Lower leg skin (tissue), 4 donors: ENCODE data around the gene CST8. TPM values are rescaled to one million over a fixed set of nuclear protein-coding genes. Genes with fewer than 3 reads are reported as not detected.

Source experiments
- DNase-seq, 2 donors: peaks; one replicate each; pipeline ENCODE4 v3.0.0-alpha.2; 2019; ENCODE audit warnings: low spot score in 2 of 2
- H3K4me3 ChIP-seq: fragments of 200-600 bp; sonication (generic); 2 replicates; pipeline ENCODE4 v1.5.1; 2017; ENCODE audit warnings: mild to moderate bottlenecking, low read depth; ENCODE audit not compliant: poor library complexity, severe bottlenecking
- POLR2A ChIP-seq, 2 donors: fragments of 450-650 bp; IDR thresholded peaks; one replicate each; pipeline ENCODE4 v1.6.1; 2016 to 2017; ENCODE audit warnings: antibody characterized with exemption in 2 of 2, mild to moderate bottlenecking in 1 of 2, moderate library complexity in 1 of 2
- WGBS, 2 donors: methylation state at CpG; one replicate each; pipeline ENCODE4 v1.1.5; 2018; 5-methylcytosine and 5-hydroxymethylcytosine counted together
- intact Hi-C: fragments of 100-400 bp; cut with DNase I; formaldehyde crosslinking; loops from one replicate; pipeline ENCODE4 v1.15.0; 2023; ENCODE audit warnings: low total_unique reads
- total RNA-seq, 4 donors: library from RNA; depleted of rRNA; stranded (reverse); fragments of >200 nt; gene quantifications; one replicate each; pipeline ENCODE4 v1.1.0, GENCODE V29; 2016
- TF ChIP-seq, protein P1 (sequence below), 3 donors: fragments of 450-650 bp; IDR thresholded peaks; one replicate each; pipeline ENCODE4 v1.5.1; 2016; ENCODE audit warnings: antibody characterized with exemption in 3 of 3, mild to moderate bottlenecking in 3 of 3, moderate library complexity in 2 of 3

The CST8 gene
- total RNA-seq, 4 donors from 2014 or later: not detected

- TF ChIP-seq, protein P1, sequence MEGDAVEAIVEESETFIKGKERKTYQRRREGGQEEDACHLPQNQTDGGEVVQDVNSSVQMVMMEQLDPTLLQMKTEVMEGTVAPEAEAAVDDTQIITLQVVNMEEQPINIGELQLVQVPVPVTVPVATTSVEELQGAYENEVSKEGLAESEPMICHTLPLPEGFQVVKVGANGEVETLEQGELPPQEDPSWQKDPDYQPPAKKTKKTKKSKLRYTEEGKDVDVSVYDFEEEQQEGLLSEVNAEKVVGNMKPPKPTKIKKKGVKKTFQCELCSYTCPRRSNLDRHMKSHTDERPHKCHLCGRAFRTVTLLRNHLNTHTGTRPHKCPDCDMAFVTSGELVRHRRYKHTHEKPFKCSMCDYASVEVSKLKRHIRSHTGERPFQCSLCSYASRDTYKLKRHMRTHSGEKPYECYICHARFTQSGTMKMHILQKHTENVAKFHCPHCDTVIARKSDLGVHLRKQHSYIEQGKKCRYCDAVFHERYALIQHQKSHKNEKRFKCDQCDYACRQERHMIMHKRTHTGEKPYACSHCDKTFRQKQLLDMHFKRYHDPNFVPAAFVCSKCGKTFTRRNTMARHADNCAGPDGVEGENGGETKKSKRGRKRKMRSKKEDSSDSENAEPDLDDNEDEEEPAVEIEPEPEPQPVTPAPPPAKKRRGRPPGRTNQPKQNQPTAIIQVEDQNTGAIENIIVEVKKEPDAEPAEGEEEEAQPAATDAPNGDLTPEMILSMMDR (IDR thresholded peaks at IDR 0.05): no peak
- no peak for TF ChIP-seq POLR2A (IDR thresholded peaks at IDR 0.05)
- 69 to 84% methylated on average over 2 of the region's 2 CpGs for WGBS, 2 donors
- no peak for DNase-seq
- no peak overlapping the region for H3K4me3 ChIP-seq
- intact Hi-C loops: no loop called here
These were observed 50.9 kb downstream of the CST8 start for GRCh38 chr20:23541776-23542175.

GRCh38 chr20:23542801-23543200, 51.9 kb downstream of the CST8 start:
- no peak for DNase-seq
- TF ChIP-seq POLR2A (IDR thresholded peaks at IDR 0.05): no peak
- TF ChIP-seq, protein P1 (IDR thresholded peaks at IDR 0.05): no peak
- H3K4me3 ChIP-seq: no peak overlapping the region
- intact Hi-C loops: no loop called here
- 46 to 52% methylated on average over 5 of the region's 5 CpGs for WGBS, 2 donors

DNA sequence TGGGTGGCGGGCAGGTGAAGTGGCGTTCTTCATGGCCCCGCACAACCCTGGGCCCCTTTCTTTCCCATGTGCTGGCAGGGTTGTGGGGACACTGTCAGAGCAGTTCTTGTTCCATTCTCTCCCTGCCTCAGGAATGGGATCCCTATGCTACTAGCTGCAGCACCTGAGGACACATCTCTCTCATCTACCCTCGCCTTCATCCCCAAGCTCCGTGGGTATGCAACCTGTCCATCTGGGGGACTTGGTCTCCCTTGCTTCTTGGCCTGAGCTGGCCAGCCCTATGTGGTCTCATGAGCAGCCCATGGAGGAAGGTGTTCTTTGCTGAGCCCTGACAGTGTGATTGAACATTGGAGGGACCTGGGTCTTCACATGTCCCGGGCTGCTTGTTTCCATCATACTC, 53.2 kb downstream of the CST8 start:
- 86 to 97% methylated on average over 6 of the region's 6 CpGs for WGBS, 2 donors
- TF ChIP-seq, protein P1 (IDR thresholded peaks at IDR 0.05): no peak
- no peak for TF ChIP-seq POLR2A (IDR thresholded peaks at IDR 0.05)
- intact Hi-C loops: no loop called here

More for the DNA sequence above, 53.2 kb downstream of the CST8 start:
- peak in 1 of 2 donors; percentile 34 for DNase-seq
- no peak overlapping the region for H3K4me3 ChIP-seq

Other genes starting within 250 kb of the CST8 start
- 10 to 100 TPM; 29.2 to 40.2 (median 35.1) TPM for gene NXT1, start 140.3 kb upstream of the CST8 start, total RNA-seq
- 10 to 100 TPM in 3 of 4 donors, 1 to 10 TPM in 1; 4.4 to 15.1 (median 13.5) TPM for gene GZF1, start 128.9 kb upstream of the CST8 start, total RNA-seq
- 10 to 100 TPM in 3 of 4 donors, 1 to 10 TPM in 1; 7.9 to 12.4 (median 10.5) TPM for gene NAPB, start 69.6 kb upstream of the CST8 start, total RNA-seq
- gene CSTL1, start 51.4 kb upstream of the CST8 start, total RNA-seq: not detected
- not detected for gene CST11, start 38.2 kb upstream of the CST8 start, total RNA-seq
- not detected for gene CST9L, start 77.4 kb downstream of the CST8 start, total RNA-seq
- not detected for gene CST9, start 114.8 kb downstream of the CST8 start, total RNA-seq
- 100 to 1,000 TPM; 348 to 760 (median 498) TPM for gene CST3, start 146.8 kb downstream of the CST8 start, total RNA-seq
- gene CST4, start 197.9 kb downstream of the CST8 start, total RNA-seq: not detected